IPS DF 4.7 (cell line): ENCODE data around the gene DET1.
"Not testable (repeated sequence)": the region's sequence is repeated elsewhere in the genome, so short reads cannot be mapped to it uniquely, and the experiment has no call there.

Source experiments
- DNase-seq: peaks from one replicate; pipeline ENCODE4 v3.0.0-alpha.2; 2013; ENCODE audit warnings: low spot score; ENCODE audit errors: extremely low read depth

The DET1 gene

GRCh38 chr15:88541111-88541510 is 5.4 kb downstream of the DET1 start:
- DNase-seq = not testable (repeated sequence)

- DNase-seq = not testable (repeated sequence)
Observed at GRCh38 chr15:88540350-88540749, 6.1 kb downstream of the DET1 start.

- DNase-seq = no peak
Observed at GRCh38 chr15:88539441-88539840, 7.0 kb downstream of the DET1 start.

- no peak for DNase-seq
Observed at GRCh38 chr15:88538972-88539371, 7.5 kb downstream of the DET1 start.

DNA sequence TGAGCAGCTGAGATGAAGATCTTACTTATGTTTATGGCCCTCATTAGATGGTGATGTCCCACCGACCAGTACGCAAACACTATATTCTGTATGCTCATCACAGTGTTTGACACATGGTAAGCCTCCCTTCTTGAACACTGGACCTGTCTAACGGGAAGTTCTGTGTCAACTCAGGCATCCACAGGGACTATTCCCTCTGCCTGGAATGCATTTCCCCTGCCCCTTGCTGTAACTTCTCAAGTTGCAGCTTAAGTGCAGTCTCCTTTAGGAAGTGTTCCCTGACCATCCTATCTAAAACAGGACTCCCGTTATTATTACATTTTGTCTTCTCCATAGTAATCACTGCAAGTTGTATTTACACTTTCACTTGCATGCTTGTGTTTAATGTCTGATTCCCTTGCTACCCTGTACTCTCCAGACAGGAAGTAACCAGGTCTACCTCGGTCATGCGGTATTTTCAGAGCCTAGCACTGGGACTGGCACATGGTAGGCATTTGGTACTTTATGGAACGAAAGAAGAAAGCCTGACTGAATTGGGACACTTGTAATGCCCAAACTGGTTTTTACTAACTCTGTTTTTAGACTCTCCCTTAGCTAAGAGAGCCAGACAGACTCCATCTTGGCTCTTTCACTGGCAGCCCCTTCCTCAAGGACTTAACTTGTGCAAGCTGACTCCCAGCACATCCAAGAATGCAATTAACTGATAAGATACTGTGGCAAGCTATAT is 8.7 kb downstream of the DET1 start:
- no peak for DNase-seq

GRCh38 chr15:88535607-88536313 is 10.7 kb downstream of the DET1 start:
- DNase-seq = no peak

DNA sequence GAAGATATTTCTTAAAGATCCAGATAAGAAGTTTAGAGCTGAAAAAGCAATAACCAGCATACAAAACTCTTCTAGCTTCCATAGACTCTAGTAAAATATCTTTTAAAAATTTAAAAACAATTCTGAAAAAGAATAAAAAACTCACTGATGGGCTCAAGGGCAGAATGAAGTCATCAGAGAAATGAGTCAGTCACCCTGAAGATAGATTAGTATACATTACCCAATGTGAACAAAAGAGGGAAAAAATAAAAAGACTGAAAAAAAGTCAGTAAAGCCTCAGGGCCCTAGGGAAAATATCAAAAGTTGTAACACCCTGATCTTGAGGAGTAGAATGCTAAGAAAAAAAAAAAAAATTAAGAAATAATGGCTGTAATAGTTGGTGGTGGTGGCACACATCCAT is 11.4 kb downstream of the DET1 start:
- DNase-seq = no peak

DNA sequence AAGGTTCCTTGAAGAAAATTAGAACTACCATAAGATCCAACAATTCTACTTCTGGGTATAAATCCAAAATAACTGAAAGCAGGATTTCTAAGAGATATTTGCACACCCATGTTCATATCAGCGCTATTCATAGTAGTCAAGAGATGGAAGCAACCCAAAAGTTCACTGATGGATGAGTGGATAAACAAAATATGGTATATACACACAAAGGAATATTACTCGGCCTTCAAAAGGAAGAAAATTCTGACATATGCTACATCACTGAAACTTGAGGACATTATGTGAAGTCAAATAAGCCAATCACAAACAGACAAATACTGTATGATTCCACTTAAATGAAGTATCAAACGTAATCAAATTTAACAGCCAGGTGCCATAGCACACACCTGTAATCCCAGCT is 13.1 kb downstream of the DET1 start:
- no peak for DNase-seq

GRCh38 chr15:88529021-88529630 is 17.4 kb downstream of the DET1 start:
- DNase-seq = no peak

DNA sequence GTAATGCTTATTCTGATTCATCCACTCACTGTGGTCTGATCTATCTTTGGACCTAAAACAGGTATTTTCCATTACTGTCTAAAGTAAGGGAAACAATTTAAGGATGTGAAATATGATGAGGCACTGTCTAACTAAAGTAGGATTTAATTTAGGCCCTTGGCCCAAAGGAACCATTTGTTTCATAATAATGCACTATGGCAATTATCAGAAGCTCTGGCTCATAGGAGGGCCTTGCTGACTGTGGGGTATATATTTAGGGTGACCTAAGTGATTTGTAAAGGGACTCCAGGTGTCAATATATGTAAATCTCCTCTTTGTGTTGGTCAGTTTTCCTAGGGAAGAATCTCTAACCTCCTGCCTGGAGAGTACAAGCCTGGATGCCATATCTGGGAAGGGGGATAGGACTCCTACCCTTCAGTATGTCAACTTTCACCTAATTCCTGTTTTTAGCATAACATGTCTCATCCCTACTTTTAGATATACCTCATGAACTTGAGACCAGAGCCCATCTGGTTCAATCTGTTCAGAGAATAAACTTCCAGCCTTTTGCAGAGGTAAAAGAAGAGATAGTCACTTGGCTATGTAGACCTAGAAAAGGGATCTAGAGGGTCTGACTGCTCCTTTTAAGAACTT is 20.1 kb downstream of the DET1 start:
- DNase-seq = no peak

DNA sequence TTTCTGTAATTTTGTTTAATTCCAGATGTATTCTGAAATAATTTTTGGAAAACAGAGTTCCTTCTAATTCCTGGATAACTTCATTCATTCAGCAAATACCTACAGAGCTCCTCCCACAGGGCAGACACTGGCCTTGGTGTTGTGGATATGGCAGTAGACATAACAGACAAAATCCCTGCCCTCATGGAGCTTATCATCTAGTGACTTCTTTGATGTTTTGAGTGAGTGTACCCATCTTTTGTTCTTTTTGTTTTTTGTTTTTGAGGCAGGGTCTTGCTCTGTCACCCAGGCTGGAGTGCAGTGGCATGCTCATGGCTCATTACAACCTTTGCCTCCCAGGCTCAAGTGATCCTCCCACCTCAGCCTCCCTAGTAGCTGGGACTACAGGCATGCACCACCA is 21.1 kb downstream of the DET1 start:
- no peak for DNase-seq

DNA sequence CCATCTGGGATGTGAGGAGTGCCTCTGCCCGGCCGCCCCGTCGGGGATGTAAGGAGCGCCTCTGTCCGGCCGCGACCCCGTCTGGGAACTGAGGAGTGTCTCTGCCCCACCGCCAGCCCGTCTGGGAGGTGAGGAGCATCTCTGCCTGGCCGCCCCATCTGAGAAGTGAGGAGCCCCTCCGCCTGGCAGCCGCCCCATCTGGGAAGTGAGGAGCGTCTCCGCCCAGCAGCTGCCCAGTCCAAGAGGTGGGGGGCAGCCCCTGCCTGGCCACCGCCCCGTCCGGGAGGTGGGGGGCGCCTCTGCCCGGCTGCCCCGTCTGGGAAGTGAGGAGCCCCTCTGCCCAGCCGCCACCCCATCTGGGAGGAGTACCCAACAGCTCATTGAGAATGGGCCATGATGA is 22.4 kb downstream of the DET1 start:
- DNase-seq = not testable (repeated sequence)

GRCh38 chr15:88518903-88519302 is 27.6 kb downstream of the DET1 start:
- no peak for DNase-seq

- DNase-seq = no peak
Observed at GRCh38 chr15:88513195-88513594, 33.3 kb downstream of the DET1 start.

DNA sequence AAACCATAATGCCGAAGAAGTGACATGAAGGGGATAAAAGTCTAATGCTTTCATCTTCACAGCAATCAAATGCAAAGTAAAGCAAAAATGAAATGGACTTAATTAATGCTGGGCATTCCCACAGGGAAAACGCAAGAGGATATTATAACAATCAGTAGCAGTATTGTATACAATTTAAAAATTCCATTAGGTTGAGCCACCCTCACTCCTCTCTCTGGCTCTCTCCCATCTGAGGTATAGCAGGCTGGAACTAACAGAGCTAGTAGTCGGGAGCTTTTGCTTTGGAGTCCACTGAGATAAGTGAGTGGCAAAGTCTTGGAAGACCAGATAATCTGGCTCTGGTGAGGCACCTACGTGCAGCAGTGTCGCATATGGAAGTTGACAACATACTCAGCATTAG is 33.9 kb downstream of the DET1 start:
- no peak for DNase-seq

- no peak for DNase-seq
Observed at GRCh38 chr15:88512078-88512477, 34.4 kb downstream of the DET1 start.

DNA sequence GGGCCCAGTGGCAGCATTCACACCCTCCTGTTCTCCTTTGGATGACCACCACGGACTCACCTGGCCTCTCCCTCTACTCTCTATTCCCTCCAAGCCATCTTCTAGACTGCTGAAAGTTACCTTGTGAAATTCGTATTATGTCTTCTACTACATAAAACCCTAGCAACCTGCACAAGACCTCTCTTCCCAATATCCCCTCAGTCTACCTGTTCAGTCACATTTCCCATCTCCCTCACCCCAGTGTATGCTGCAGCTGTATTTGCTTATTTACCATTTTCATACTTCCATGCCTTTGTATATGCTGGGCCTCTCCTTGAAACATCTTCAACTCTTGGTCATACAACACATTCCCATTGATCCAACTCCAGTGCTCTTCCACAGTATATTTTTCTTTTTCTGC is 35.3 kb downstream of the DET1 start:
- no peak for DNase-seq

DNA sequence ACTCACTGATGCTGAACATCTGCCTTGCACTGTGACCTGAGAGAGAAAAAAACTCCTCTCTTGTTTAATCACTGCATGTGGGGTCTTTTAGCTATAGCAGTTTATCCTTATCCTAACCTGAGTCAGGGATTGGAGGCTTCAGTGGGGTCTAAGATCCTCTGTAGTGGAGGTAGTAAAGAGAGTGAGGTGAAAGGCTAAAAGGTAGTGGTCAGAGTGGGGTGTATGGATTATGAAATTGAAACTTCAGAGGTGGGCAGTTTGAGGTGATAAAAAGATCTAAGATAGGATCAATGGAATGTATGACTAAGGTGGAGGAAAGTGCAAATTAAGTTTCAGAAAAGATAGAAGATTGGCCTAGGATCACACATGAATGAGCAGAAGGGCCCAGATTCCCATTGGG is 36.5 kb downstream of the DET1 start:
- no peak for DNase-seq

- DNase-seq = no peak
Observed at GRCh38 chr15:88509321-88509720, 37.2 kb downstream of the DET1 start.

DNA sequence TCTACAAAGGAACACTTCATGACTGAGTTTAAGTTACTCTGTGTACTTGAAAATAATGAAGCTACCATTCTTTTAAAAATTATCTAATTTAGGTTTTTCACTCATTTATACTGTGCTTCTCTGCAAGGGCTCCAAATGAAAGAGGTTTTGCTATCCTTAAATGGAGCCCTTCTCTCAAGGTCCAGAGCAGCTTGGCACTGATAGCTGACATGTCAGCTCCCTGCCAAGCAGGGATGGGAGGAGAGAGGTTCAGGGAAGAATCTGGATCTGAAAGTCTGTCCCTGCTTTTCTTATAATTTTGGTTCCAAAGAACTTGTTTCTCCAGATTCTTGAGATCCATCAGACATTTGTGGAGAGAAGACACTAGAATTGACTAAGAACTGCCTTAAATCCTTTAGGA is 39.9 kb downstream of the DET1 start:
- DNase-seq = no peak

DNA sequence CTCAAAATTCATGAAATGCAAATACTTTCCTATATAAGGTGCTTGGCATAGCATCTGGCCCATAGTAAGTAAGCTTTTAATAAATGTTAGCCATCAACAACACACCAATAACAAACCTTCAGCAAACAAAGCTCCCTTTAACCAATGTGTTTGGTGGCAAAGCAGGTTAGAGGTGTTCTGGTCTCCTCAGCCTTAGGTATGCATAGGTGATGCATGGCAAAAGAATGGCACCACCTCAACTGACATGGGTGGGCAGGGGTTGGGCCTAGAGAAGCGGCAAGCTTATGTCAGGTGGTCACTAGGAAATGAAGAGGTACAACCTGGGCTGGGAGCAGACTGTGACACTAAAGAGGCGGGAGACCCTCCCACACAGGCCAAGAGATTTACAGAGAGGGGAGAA is 40.8 kb downstream of the DET1 start:
- DNase-seq = no peak

DNA sequence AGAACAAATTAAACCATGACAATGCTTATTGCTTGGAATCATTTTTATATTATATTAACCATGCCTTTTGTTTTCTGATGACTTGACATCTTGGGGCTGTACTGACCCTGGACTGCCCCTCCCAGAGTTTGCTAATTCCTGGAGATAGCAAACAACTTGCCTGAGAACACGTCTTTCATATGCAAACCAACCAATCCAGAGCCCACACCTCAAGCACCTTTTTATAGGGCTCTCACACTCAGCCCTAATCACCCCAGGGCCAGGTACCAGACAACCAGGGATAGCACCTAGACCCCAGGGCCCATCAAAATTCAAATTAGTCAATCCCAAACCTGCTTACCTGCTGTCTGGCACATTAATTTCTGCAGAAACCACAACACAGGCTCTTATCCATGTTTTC is 42.0 kb downstream of the DET1 start:
- no peak for DNase-seq
